CD4-positive, alpha-beta memory T cell (primary cell): Measurements from ENCODE around the gene POP4. TPM values are rescaled to one million over a fixed set of nuclear protein-coding genes. Genes with fewer than 3 reads are reported as not detected.

Source experiments
- CTCF ChIA-PET: fragments of 350-600 bp; sonication (Branson Sonifier 250); formaldehyde crosslinking; loops from one replicate; lab custom pipeline; 2021; ENCODE audit warnings: inconsistent platforms; ENCODE audit not compliant: partially characterized antibody; lab: Charles Lee
- POLR2A ChIA-PET: fragments of 350-600 bp; sonication (Branson Sonifier 250); formaldehyde crosslinking; loops from one replicate; lab custom pipeline; 2021; ENCODE audit not compliant: partially characterized antibody; lab: Charles Lee
- DNase-seq, 5 donors: peaks; one replicate each; pipeline versions ENCODE4 v3.0.0 to v3.0.0-alpha.2; 2020 to 2022; ENCODE audit warnings: mixed read lengths in 1 of 5
- H3K27ac ChIP-seq: one replicate; pipeline ENCODE4 v1.7.0; 2013; ENCODE audit warnings: low read depth, low read length
- H3K27me3 ChIP-seq: 2 replicates; pipeline ENCODE4 v1.7.0; 2013; ENCODE audit warnings: mild to moderate bottlenecking, low read length, moderate library complexity; ENCODE audit not compliant: insufficient read depth
- H3K36me3 ChIP-seq: 2 replicates; pipeline ENCODE4 v1.7.0; 2013; ENCODE audit warnings: mild to moderate bottlenecking, low read length, moderate library complexity; ENCODE audit not compliant: insufficient read depth
- H3K4me1 ChIP-seq: 2 replicates; pipeline ENCODE4 v1.7.0; 2013; ENCODE audit warnings: mild to moderate bottlenecking, low read length, moderate library complexity; ENCODE audit not compliant: insufficient read depth
- H3K4me3 ChIP-seq, 2 donors: one replicate each; pipeline ENCODE4 v1.7.0; 2013; ENCODE audit warnings: low read length in 2 of 2, mild to moderate bottlenecking in 1 of 2
- H3K9me3 ChIP-seq, 2 donors: one replicate each; pipeline ENCODE4 v1.7.0; 2013; ENCODE audit warnings: low read length in 2 of 2, control low read depth in 1 of 2; ENCODE audit not compliant: control insufficient read depth in 1 of 2
- H3K27ac Mint-ChIP-seq, 7 donors: one replicate each; pipeline ENCODE4 v1.8.0; 2020 to 2021; ENCODE audit warnings: mixed read lengths in 7 of 7, mild to moderate bottlenecking in 6 of 7, inconsistent platforms in 3 of 7, moderate library complexity in 3 of 7
- H3K27me3 Mint-ChIP-seq, 2 donors: one replicate each; pipeline ENCODE4 v1.8.0; 2020 to 2021; ENCODE audit warnings: mixed read lengths in 2 of 2
- H3K36me3 Mint-ChIP-seq, 2 donors: one replicate each; pipeline ENCODE4 v1.8.0; 2020 to 2021; ENCODE audit warnings: mixed read lengths in 2 of 2, inconsistent platforms in 1 of 2, mild to moderate bottlenecking in 1 of 2
- H3K4me1 Mint-ChIP-seq, 4 donors: one replicate each; pipeline ENCODE4 v1.8.0; 2020 to 2021; ENCODE audit warnings: mixed read lengths in 4 of 4, mild to moderate bottlenecking in 1 of 4
- H3K4me3 Mint-ChIP-seq, 8 donors: one replicate each; pipeline ENCODE4 v1.8.0; 2020 to 2021; ENCODE audit warnings: mixed read lengths in 8 of 8, mild to moderate bottlenecking in 7 of 8, moderate library complexity in 6 of 8, inconsistent platforms in 3 of 8
- H3K9me3 Mint-ChIP-seq, 8 donors: one replicate each; pipeline ENCODE4 v1.8.0; 2020 to 2021; ENCODE audit warnings: mixed read lengths in 8 of 8, mild to moderate bottlenecking in 5 of 8, inconsistent platforms in 3 of 8, moderate library complexity in 1 of 8
- intact Hi-C: fragments of 100-400 bp; cut with micrococcal nuclease; formaldehyde crosslinking; loops from one replicate; pipeline ENCODE4 v1.15.1; 2023
- polyA plus RNA-seq, 2 donors: library from polyadenylated mRNA; unstranded; fragments of 300-500 nt; fragmentation: Illumina TruSeq; gene quantifications; one replicate each; pipeline ENCODE4 v1.2.3, GENCODE V29; 2021
- total RNA-seq, 2 experiments: library from RNA; stranded (reverse); gene quantifications; one replicate each; pipeline ENCODE4 v1.2.3, GENCODE V29; 2021

The POP4 gene
- total and polyA plus RNA-seq, 4 experiments from 2014 or later = 54.1 to 189 (median 99.9) TPM

GRCh38 chr19:29563486-29564101, 42.5 kb upstream of the POP4 start:
- H3K9me3 ChIP-seq = no peaks in the 10 kb centered on the region
- ChIA-PET POLR2A (no interaction called here), CTCF (no interaction called here)
- no peak overlapping the region for H3K27ac ChIP-seq
- H3K36me3 ChIP-seq = no peaks in the 10 kb centered on the region
- DNase-seq = no peak
- H3K4me1 Mint-ChIP-seq = peaks cover 0 to 6% (median under 1%) of the 10 kb centered on the region in 4 donors
- no peak overlapping the region for H3K4me3 ChIP-seq
- no peak overlapping the region for H3K4me3 Mint-ChIP-seq
- H3K36me3 Mint-ChIP-seq = peaks cover 0 to 4% of the 10 kb centered on the region in 2 donors
- peaks cover 0 to 16% (median 11%) of the 10 kb centered on the region in 8 donors for H3K9me3 Mint-ChIP-seq
- H3K27me3 Mint-ChIP-seq = peaks cover 8 to 29% of the 10 kb centered on the region in 2 donors
- no peak overlapping the region for H3K27ac Mint-ChIP-seq
- intact Hi-C loops = no loop called here
- no peaks in the 10 kb centered on the region for H3K27me3 ChIP-seq
- H3K4me1 ChIP-seq = no peaks in the 10 kb centered on the region

- Mint-ChIP-seq H3K27ac (no peak overlapping the region), H3K27me3 (peaks cover 8 to 32% of the 10 kb centered on the region in 2 donors), H3K4me3 (no peak overlapping the region), H3K4me1 (peaks cover 0 to 6% (median under 1%) of the 10 kb centered on the region in 4 donors), H3K9me3 (peaks cover 0 to 9% (median 5%) of the 10 kb centered on the region in 8 donors), H3K36me3 (no peaks in the 10 kb centered on the region)
- H3K27ac ChIP-seq = no peak overlapping the region
- intact Hi-C loops = no loop called here
- no peaks in the 10 kb centered on the region for H3K4me1 ChIP-seq
- no peaks in the 10 kb centered on the region for H3K27me3 ChIP-seq
- no peaks in the 10 kb centered on the region for H3K9me3 ChIP-seq
- no peak overlapping the region for H3K4me3 ChIP-seq
- no peak for DNase-seq
- CTCF ChIA-PET = no interaction called here
- POLR2A ChIA-PET = no interaction called here
- H3K36me3 ChIP-seq = no peaks in the 10 kb centered on the region
Observed at GRCh38 chr19:29564574-29565005, 41.5 kb upstream of the POP4 start.

GRCh38 chr19:29565171-29565570, 40.9 kb upstream of the POP4 start:
- CTCF ChIA-PET = no interaction called here
- H3K4me3 Mint-ChIP-seq = no peak overlapping the region
- peaks cover 0 to 6% (median under 1%) of the 10 kb centered on the region in 4 donors for H3K4me1 Mint-ChIP-seq
- peaks cover 8 to 32% of the 10 kb centered on the region in 2 donors for H3K27me3 Mint-ChIP-seq
- intact Hi-C loops = no loop called here
- no peak overlapping the region for H3K4me3 ChIP-seq
- H3K27ac Mint-ChIP-seq = no peak overlapping the region
- H3K27ac ChIP-seq = no peak overlapping the region
- no peaks in the 10 kb centered on the region for H3K36me3 ChIP-seq
- POLR2A ChIA-PET = no interaction called here
- H3K36me3 Mint-ChIP-seq = no peaks in the 10 kb centered on the region
- DNase-seq = no peak
- H3K9me3 Mint-ChIP-seq = peaks cover 0 to 4% (median under 1%) of the 10 kb centered on the region in 8 donors
- no peaks in the 10 kb centered on the region for H3K4me1 ChIP-seq
- H3K27me3 ChIP-seq = no peaks in the 10 kb centered on the region
- H3K9me3 ChIP-seq = no peaks in the 10 kb centered on the region

GRCh38 chr19:29566496-29567054, 39.5 kb upstream of the POP4 start:
- intact Hi-C loops = no loop called here
- Histone ChIP-seq H3K9me3 (no peaks in the 10 kb centered on the region), H3K4me1 (no peaks in the 10 kb centered on the region), H3K4me3 (no peak overlapping the region), H3K27me3 (no peaks in the 10 kb centered on the region), H3K36me3 (no peaks in the 10 kb centered on the region), H3K27ac (no peak overlapping the region)
- DNase-seq = no peak
- H3K36me3 Mint-ChIP-seq = no peaks in the 10 kb centered on the region
- peaks cover 8 to 39% of the 10 kb centered on the region in 2 donors for H3K27me3 Mint-ChIP-seq
- ChIA-PET POLR2A (no interaction called here), CTCF (no interaction called here)
- peaks cover 0 to 4% (median 0%) of the 10 kb centered on the region in 8 donors for H3K9me3 Mint-ChIP-seq
- H3K27ac Mint-ChIP-seq = no peak overlapping the region
- H3K4me3 Mint-ChIP-seq = no peak overlapping the region
- peaks cover 0 to 6% (median under 1%) of the 10 kb centered on the region in 4 donors for H3K4me1 Mint-ChIP-seq

- Histone ChIP-seq H3K27me3 (no peaks in the 10 kb centered on the region), H3K36me3 (no peaks in the 10 kb centered on the region), H3K4me3 (no peak overlapping the region), H3K9me3 (no peaks in the 10 kb centered on the region), H3K4me1 (no peaks in the 10 kb centered on the region), H3K27ac (no peak overlapping the region)
- peaks cover 5 to 44% of the 10 kb centered on the region in 2 donors for H3K27me3 Mint-ChIP-seq
- no peaks in the 10 kb centered on the region for H3K36me3 Mint-ChIP-seq
- POLR2A ChIA-PET = no interaction called here
- peaks cover 0 to 6% (median under 1%) of the 10 kb centered on the region in 4 donors for H3K4me1 Mint-ChIP-seq
- intact Hi-C loops = no loop called here
- H3K9me3 Mint-ChIP-seq = peaks cover 0 to 2% (median 0%) of the 10 kb centered on the region in 8 donors
- no peak overlapping the region for H3K27ac Mint-ChIP-seq
- no peak overlapping the region for H3K4me3 Mint-ChIP-seq
- no peak for DNase-seq
- CTCF ChIA-PET = no interaction called here
Observed at GRCh38 chr19:29567366-29567915, 38.6 kb upstream of the POP4 start.

GRCh38 chr19:29568036-29569025, 37.8 kb upstream of the POP4 start:
- Histone ChIP-seq H3K4me1 (no peaks in the 10 kb centered on the region), H3K36me3 (no peaks in the 10 kb centered on the region), H3K27me3 (no peaks in the 10 kb centered on the region), H3K4me3 (no peak overlapping the region), H3K27ac (no peak overlapping the region), H3K9me3 (no peaks in the 10 kb centered on the region)
- Mint-ChIP-seq H3K27ac (no peak overlapping the region), H3K27me3 (peaks cover 5 to 40% of the 10 kb centered on the region in 2 donors), H3K36me3 (no peaks in the 10 kb centered on the region), H3K4me1 (peaks cover 0 to 6% (median under 1%) of the 10 kb centered on the region in 4 donors), H3K4me3 (no peak overlapping the region), H3K9me3 (peaks cover 0 to 2% (median 0%) of the 10 kb centered on the region in 8 donors)
- ChIA-PET POLR2A (no interaction called here), CTCF (no interaction called here)
- intact Hi-C loops = no loop called here
- no peak for DNase-seq
